Renal cortical epithelial cell (primary cell): Measurements from ENCODE around the gene CCDC192. TPM values are rescaled to one million over a fixed set of nuclear protein-coding genes. Genes with fewer than 3 reads are reported as not detected.
"Not testable (repeated sequence)": the region's sequence is repeated elsewhere in the genome, so short reads cannot be mapped to it uniquely, and the experiment has no call there.

Experiments
- DNase-seq: peaks from one replicate; pipeline ENCODE4 v3.0.0-alpha.2; 2011; ENCODE audit warnings: low read depth
- total RNA-seq: library from RNA; depleted of rRNA; stranded (reverse); fragments of >200 nt; gene quantifications from 2 replicates; pipeline ENCODE4 v1.2.3, GENCODE V29; 2014

Gene CCDC192
- total RNA-seq, 1 donor from 2014 or later, result not detected

GRCh38 chr5:127761869-127762268 is 58.7 kb downstream of the CCDC192 start:
- no peak for DNase-seq

GRCh38 chr5:127762412-127762811 is 59.2 kb downstream of the CCDC192 start:
- DNase-seq, result no peak

- peak; percentile 9 for DNase-seq
These were observed 63.6 kb downstream of the CCDC192 start for GRCh38 chr5:127766676-127767335.

- no peak for DNase-seq
These were observed 66.2 kb downstream of the CCDC192 start for GRCh38 chr5:127769386-127769785.

- no peak for DNase-seq
These were observed 67.1 kb downstream of the CCDC192 start for GRCh38 chr5:127770272-127770671.

- no peak for DNase-seq
These were observed 69.3 kb downstream of the CCDC192 start for GRCh38 chr5:127772531-127772930.

GRCh38 chr5:127774221-127774620 is 71.0 kb downstream of the CCDC192 start:
- DNase-seq, result no peak

GRCh38 chr5:127776477-127776876 is 73.3 kb downstream of the CCDC192 start:
- no peak for DNase-seq

- DNase-seq, result no peak
These were observed 74.8 kb downstream of the CCDC192 start for GRCh38 chr5:127777957-127778356.

GRCh38 chr5:127782450-127782849 is 79.3 kb downstream of the CCDC192 start:
- not testable (repeated sequence) for DNase-seq

GRCh38 chr5:127785098-127785927 is 82.1 kb downstream of the CCDC192 start:
- DNase-seq, result peak; percentile 93

GRCh38 chr5:127791439-127791838 is 88.2 kb downstream of the CCDC192 start:
- no peak for DNase-seq

- DNase-seq, result not testable (repeated sequence)
These were observed 88.7 kb downstream of the CCDC192 start for GRCh38 chr5:127791908-127792307.

- no peak for DNase-seq
These were observed 89.9 kb downstream of the CCDC192 start for GRCh38 chr5:127793052-127793451.

GRCh38 chr5:127793879-127794278 is 90.7 kb downstream of the CCDC192 start:
- DNase-seq, result no peak

GRCh38 chr5:127796211-127796610 is 93.0 kb downstream of the CCDC192 start:
- no peak for DNase-seq

GRCh38 chr5:127799293-127799905 is 96.2 kb downstream of the CCDC192 start:
- DNase-seq, result no peak

- no peak for DNase-seq
These were observed 98.7 kb downstream of the CCDC192 start for GRCh38 chr5:127801751-127802476.

GRCh38 chr5:127802477-127802865 is 99.3 kb downstream of the CCDC192 start:
- no peak for DNase-seq

- DNase-seq, result no peak
These were observed 101.8 kb downstream of the CCDC192 start for GRCh38 chr5:127804886-127805426.

GRCh38 chr5:127805448-127805847 is 102.3 kb downstream of the CCDC192 start:
- DNase-seq, result no peak

- DNase-seq, result no peak
These were observed 103.6 kb downstream of the CCDC192 start for GRCh38 chr5:127806776-127807175.
